ENCODE measurements around the gene PUS1.

PUS1 gene

GRCh38 chr12:131962069-131962468, 33.0 kb downstream of the PUS1 start:
- DNase-seq (ENCODE audit: low read depth) = no peak
- no peak overlapping the region for H3K4me3 ChIP-seq (ENCODE audit: low read depth, low read length)
- TF ChIP-seq CTCF (IDR thresholded peaks at IDR 0.05; ENCODE audit: low read depth, low read length, missing control alignments) = no peak

- no peak overlapping the region for H3K4me3 ChIP-seq (ENCODE audit: low read depth, low read length)
- no peak for TF ChIP-seq CTCF (IDR thresholded peaks at IDR 0.05; ENCODE audit: low read depth, low read length, missing control alignments)
- DNase-seq (ENCODE audit: low read depth) = no peak
These were observed 34.3 kb downstream of the PUS1 start for GRCh38 chr12:131963381-131963780.

GRCh38 chr12:131965073-131965472, 36.0 kb downstream of the PUS1 start:
- no peak overlapping the region for H3K4me3 ChIP-seq (ENCODE audit: low read depth, low read length)
- no peak for TF ChIP-seq CTCF (IDR thresholded peaks at IDR 0.05; ENCODE audit: low read depth, low read length, missing control alignments)
- DNase-seq (ENCODE audit: low read depth) = no peak

GRCh38 chr12:131971226-131971625, 42.1 kb downstream of the PUS1 start:
- no peak for TF ChIP-seq CTCF (IDR thresholded peaks at IDR 0.05; ENCODE audit: low read depth, low read length, missing control alignments)
- DNase-seq (ENCODE audit: low read depth) = no peak
- H3K4me3 ChIP-seq (ENCODE audit: low read depth, low read length) = no peak overlapping the region

GRCh38 chr12:131975228-131975627, 46.2 kb downstream of the PUS1 start:
- no peak for TF ChIP-seq CTCF (IDR thresholded peaks at IDR 0.05; ENCODE audit: low read depth, low read length, missing control alignments)
- H3K4me3 ChIP-seq (ENCODE audit: low read depth, low read length) = no peak overlapping the region
- no peak for DNase-seq (ENCODE audit: low read depth)

- H3K4me3 ChIP-seq (ENCODE audit: low read depth, low read length) = no peak overlapping the region
- TF ChIP-seq CTCF (IDR thresholded peaks at IDR 0.05; ENCODE audit: low read depth, low read length, missing control alignments) = no peak
- DNase-seq (ENCODE audit: low read depth) = no peak
These were observed 50.5 kb downstream of the PUS1 start for GRCh38 chr12:131979606-131980005.

GRCh38 chr12:131980263-131980662, 51.2 kb downstream of the PUS1 start:
- TF ChIP-seq CTCF (IDR thresholded peaks at IDR 0.05; ENCODE audit: low read depth, low read length, missing control alignments) = no peak
- H3K4me3 ChIP-seq (ENCODE audit: low read depth, low read length) = no peak overlapping the region
- DNase-seq (ENCODE audit: low read depth) = no peak
